Epithelial cell of esophagus (primary cell): ENCODE data around the gene NPW.

Source experiments
- DNase-seq: peaks from one replicate; pipeline ENCODE4 v3.0.0; 2010; ENCODE audit warnings: low read depth
- H3K4me3 ChIP-seq: 2 replicates; pipeline ENCODE4 v1.5.1; 2011; ENCODE audit warnings: mild to moderate bottlenecking, low read length, control low read depth
- TF ChIP-seq, protein P1 (sequence below): IDR thresholded peaks from 2 replicates; pipeline ENCODE4 v1.5.1; 2011; ENCODE audit warnings: low read depth, mild to moderate bottlenecking, low read length, control low read depth, inconsistent platforms; ENCODE audit not compliant: insufficient read depth; ENCODE audit errors: missing control alignments

NPW gene

DNA sequence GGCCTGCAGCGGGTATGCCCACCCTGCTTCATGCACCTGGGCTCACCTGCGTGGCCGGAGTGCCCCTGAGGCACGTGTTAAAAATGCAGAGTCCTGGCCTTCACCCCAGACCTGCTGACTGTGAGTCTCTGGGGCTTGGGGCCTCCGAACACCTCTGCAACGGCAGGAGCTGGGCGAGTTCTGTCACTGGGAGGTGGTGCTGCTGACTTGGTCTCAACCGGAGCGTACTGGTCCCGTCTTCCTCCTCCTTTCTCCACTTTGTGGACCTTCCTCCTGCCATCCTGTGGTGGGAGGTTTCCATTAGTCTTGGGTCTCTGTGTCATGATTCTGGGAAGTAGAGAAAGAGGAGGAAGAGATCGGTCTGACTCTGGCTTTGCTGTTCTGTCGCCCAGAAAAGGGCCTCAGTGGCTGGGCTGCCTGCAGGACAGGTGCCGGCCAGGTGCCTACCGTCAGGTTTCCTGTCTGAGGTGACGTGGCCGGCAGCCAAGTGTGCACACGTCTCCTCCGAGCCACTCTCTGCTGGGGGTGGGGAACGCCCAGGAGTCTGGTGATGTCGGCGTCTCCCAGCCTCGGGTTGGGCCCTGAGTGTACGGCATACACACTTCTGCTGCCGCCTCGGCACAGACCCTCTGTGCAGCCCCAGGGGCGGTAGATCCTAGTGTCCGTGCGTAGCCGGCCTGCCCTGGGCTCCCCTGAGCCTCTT is 35.1 kb downstream of the NPW start:
- TF ChIP-seq, protein P1, sequence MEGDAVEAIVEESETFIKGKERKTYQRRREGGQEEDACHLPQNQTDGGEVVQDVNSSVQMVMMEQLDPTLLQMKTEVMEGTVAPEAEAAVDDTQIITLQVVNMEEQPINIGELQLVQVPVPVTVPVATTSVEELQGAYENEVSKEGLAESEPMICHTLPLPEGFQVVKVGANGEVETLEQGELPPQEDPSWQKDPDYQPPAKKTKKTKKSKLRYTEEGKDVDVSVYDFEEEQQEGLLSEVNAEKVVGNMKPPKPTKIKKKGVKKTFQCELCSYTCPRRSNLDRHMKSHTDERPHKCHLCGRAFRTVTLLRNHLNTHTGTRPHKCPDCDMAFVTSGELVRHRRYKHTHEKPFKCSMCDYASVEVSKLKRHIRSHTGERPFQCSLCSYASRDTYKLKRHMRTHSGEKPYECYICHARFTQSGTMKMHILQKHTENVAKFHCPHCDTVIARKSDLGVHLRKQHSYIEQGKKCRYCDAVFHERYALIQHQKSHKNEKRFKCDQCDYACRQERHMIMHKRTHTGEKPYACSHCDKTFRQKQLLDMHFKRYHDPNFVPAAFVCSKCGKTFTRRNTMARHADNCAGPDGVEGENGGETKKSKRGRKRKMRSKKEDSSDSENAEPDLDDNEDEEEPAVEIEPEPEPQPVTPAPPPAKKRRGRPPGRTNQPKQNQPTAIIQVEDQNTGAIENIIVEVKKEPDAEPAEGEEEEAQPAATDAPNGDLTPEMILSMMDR, result no peak
- H3K4me3 ChIP-seq, result no peak overlapping the region
- no peak for DNase-seq

DNA sequence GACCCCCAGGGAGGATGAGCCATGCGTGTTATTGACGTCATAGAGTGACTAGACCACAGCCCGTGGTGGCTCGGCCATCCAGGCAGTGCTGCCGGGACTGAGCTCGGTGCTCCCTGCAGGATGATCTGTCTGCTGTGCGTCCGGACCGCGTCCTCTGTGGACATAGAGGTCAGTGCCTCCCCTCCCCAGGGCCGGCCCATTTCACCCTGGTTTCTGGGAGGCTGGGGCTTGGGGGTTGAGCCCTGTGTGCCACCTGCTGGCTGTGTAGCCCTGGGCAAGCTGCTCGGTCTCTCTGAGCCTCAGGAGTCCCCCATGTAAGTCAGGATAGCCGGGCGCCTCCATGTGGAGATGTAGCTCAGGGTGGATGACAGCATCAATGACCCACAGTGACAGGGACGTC is 36.5 kb downstream of the NPW start:
- H3K4me3 ChIP-seq, result no peak overlapping the region
- no peak for DNase-seq
- TF ChIP-seq, protein P1, result no peak

DNA sequence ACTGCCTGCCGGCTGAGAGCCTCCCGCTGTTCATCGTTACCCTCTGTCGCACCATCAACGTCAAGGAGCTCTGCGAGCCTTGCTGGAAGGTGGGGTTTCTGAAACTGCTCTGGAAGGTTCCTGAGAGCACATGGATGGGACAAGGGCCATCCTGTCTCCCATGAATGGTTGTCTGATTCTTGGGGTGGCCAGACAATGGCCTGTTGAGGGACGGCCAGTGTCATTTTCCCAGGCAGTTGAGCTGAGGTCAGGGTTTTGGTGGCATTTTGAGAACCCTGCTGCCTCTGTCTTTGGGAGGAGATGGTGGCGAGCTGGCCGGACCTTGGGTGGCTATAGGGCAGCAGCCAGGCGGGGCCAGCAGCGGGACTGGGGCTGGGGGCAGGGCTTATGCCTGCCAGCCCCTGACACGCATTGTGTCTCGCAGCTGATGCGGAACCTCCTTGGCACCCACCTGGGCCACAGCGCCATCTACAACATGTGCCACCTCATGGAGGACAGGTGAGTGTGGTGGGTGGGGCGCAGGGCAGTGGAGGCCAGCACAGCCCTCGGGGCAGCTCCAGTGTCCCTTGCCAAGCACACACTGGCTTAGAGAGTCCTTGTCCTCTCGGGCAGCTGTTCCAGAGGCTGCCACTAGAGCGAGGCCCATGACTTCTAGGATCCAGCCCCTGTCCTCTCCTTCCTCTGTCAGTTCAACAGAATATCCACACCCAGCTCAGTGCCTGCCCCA is 37.3 kb downstream of the NPW start:
- TF ChIP-seq, protein P1, result peak; percentile 50
- H3K4me3 ChIP-seq, result no peak overlapping the region
- DNase-seq, result peak; percentile 33

DNA sequence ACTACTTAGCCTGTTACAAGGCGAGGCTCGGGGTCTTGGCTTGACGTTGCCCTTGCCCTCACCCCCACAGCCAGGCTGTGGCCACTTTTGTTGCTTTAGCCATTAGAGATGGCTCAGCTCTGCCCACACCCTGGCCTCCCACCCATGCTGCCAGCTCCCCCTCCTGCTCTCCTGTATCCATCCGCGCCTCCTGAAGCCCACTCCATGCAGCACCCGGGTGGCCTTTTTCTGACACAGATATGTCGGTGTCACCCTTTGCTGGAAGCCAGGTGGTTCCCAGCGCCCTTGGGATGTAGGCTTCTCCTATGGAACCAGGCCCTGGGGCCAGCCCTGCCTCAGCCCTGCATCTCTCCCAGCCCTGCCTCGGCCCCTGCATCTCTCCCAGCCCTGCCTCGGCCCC is 37.9 kb downstream of the NPW start:
- H3K4me3 ChIP-seq, result no peak overlapping the region
- TF ChIP-seq, protein P1, result no peak
- no peak for DNase-seq

DNA sequence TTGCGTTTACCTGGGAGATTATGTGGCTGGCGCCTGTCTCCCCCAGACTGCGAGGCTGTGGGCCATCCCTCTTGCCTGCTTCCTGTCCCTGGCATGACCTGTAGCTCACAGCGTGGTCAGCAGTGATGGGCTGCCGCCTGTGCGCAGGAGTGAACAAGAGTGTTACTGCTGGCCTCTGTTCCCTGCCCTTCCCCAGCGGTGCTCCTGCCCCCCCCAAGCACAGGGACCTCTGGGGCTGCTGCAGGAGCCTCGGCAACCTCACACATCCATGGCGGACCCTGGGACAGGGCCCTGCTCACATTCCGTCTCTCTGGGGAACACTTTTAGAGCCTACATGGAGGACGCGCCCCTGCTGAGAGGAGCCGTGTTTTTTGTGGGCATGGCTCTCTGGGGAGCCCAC is 38.8 kb downstream of the NPW start:
- H3K4me3 ChIP-seq, result no peak overlapping the region
- DNase-seq, result no peak
- TF ChIP-seq, protein P1, result no peak

DNA sequence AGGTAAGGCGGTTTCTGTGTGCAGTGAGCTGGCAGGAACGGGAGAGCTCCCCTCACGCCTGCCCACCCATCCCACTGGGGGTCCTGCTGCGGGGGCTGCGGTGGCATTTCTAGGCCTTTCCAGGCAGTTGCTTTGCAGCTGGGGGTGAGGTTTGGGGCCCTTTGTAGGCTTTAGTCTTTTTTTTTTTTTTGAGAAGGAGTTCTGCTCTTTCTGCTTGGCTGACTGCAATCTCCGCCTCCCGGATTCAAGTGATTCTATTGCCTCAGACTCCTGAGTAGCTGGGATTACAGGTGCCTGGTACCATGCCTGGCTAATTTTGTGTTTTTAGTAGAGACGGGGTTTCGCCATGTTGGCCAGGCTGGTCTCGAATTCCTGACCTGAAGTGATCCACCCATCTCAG is 39.3 kb downstream of the NPW start:
- TF ChIP-seq, protein P1, result no peak
- no peak for DNase-seq

More for the DNA sequence above, 39.3 kb downstream of the NPW start:
- H3K4me3 ChIP-seq, result no peak overlapping the region
